Adrenal gland (tissue), 12 donors: ENCODE results near the gene RAET1E. TPM values are rescaled to one million over a fixed set of nuclear protein-coding genes. Genes with fewer than 3 reads are reported as not detected.

Experiments
- DNase-seq, 7 donors: peaks; one replicate each; pipeline ENCODE4 v3.0.0-alpha.2; 2019 to 2020
- H3K27ac ChIP-seq, 5 donors: fragments of 200-600 bp; sonication (generic) in 4 of 5; 1 replicate in 3 of 5; 2 replicates in 2 of 5; pipeline versions ENCODE4 v1.5.1 to v1.8.0; 2016 to 2020; ENCODE audit warnings: mild to moderate bottlenecking in 1 of 5
- H3K27me3 ChIP-seq: fragments of 200-600 bp; 2 replicates; pipeline ENCODE4 v1.8.0; 2021
- H3K36me3 ChIP-seq, 2 donors: fragments of 200-600 bp; replicated peaks in 1 of 2; 1 replicate in 1 of 2; 2 replicates in 1 of 2; pipeline versions ENCODE4 v1.5.1 to v1.8.0; 2018 to 2022
- H3K4me1 ChIP-seq, 2 donors: fragments of 200-600 bp; replicated peaks in 1 of 2; 1 replicate in 1 of 2; 2 replicates in 1 of 2; pipeline versions ENCODE4 v1.5.1 to v1.8.0; 2018 to 2021
- H3K4me3 ChIP-seq, 4 donors: fragments of 200-600 bp; sonication (generic) in 3 of 4; one replicate each; pipeline ENCODE4 v1.5.1; 2016 to 2018
- H3K9me3 ChIP-seq, 3 donors: fragments of 200-600 bp; sonication (generic) in 1 of 3; replicated peaks in 1 of 3; 1 replicate in 2 of 3; 2 replicates in 1 of 3; pipeline versions ENCODE4 v1.5.1 to v1.8.0; 2016 to 2021
- POLR2A ChIP-seq, 2 donors: fragments of 450-650 bp; IDR thresholded peaks; one replicate each; pipeline ENCODE4 v1.6.1; 2017; ENCODE audit warnings: antibody characterized with exemption in 2 of 2, mild to moderate bottlenecking in 2 of 2, moderate library complexity in 1 of 2
- WGBS, 4 donors: extraction: QIAGEN DNeasy Blood & Tissue Kit in 2 of 4; methylation state at CpG; one replicate each; pipeline versions ENCODE4 v1.1.5 to v1.1.7; 2013 to 2017; 5-methylcytosine and 5-hydroxymethylcytosine counted together
- intact Hi-C, 2 donors: fragments of 100-400 bp; cut with DNase I; formaldehyde crosslinking; loops; one replicate each; pipeline versions ENCODE4 v1.14.1 to v1.15.0; 2022 to 2023
- polyA plus RNA-seq, 3 donors: library from polyadenylated mRNA; stranded (reverse); fragments of 200-250 nt in 2 of 3; fragments of 350-450 nt in 1 of 3; fragmentation: Illumina TruSeq in 1 of 3; extraction: RNeasy Lipid Tissue Mini Kit (QIAGEN cat#74804) in 1 of 3; gene quantifications; one replicate each; pipeline ENCODE4 v1.2.3, GENCODE V29; 2013 to 2014
- total RNA-seq, 9 donors: library from RNA; depleted of rRNA in 4 of 9; stranded (reverse); fragments of >200 nt in 4 of 9; fragments of 120-200 nt in 1 of 9; fragmentation: NEBNext Ultra II Directional in 1 of 9; extraction: Animal tissue kit (Norgen Biotek cat#: 25700) in 1 of 9; gene quantifications; one replicate each; pipeline versions ENCODE4 v1.1.0 to v1.2.4, GENCODE V29; 2013 to 2023
- TF ChIP-seq, protein P1 (sequence below), 6 experiments: fragments of 450-650 bp in 4 of 6; fragments of 200-600 bp in 2 of 6; sonication (generic) in 1 of 6; IDR thresholded peaks; 1 replicate in 5 of 6; 2 replicates in 1 of 6; pipeline versions ENCODE4 v1.5.1 to v1.8.0; 2016 to 2021; ENCODE audit warnings: antibody characterized with exemption in 6 of 6, mild to moderate bottlenecking in 2 of 6, moderate library complexity in 1 of 6
- donor health status: healthy with polysubstance abuse.
- donor health status: Bipolar disorder and iron deficiency.
- donor health status: DM: yes; HTN: yes; CAD: no.
- donor health status: DM: no; HTN: no; CAD: no.
- donor health status: DM: no; HTN: no; CAD: no.
- donor health status: DM: yes; HTN: yes; CAD: no.

The RAET1E gene
- total and polyA plus RNA-seq, 12 donors: 0.17 to 9.2 (median 1.1) TPM; not detected in 1

DNA sequence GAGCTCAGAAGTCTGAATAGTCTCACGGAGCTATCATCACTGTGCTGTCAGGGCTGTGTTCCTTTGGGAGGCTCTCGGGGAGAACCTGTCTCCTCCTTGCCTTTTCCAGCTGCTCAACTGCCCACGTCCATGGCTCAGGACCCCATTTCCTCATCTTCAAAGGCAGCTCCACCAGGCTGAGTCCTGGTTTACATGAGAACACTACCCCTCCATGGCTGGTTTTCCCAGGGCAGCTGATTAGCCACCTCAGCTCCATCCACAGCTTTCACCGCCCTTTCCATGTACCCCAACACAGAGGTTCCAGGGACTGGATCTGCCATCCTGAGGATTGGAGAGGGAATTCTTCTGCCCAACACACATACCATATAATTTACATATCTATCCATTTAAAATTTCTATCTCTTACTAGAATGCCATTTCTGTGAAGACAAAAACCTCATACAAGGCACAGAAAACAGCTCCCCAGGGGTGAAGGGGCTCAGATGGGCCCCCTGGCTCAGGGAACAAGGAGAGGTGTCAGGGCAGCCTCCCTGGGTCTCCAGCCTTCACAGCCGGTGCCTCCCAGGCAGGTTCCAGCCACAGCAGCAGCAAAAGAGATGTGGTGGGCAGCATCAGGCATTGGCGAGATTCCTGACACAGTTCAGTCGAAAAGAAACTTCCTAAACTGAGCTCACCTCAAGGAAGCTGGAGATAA is 2.2 kb upstream of the RAET1E start:
- intact Hi-C loops: no loop called here
- H3K36me3 ChIP-seq: no peaks in the 10 kb centered on the region
- no peaks in the 10 kb centered on the region for H3K27me3 ChIP-seq
- H3K4me3 ChIP-seq: no peak overlapping the region
- DNase-seq: peak in 1 of 7 donors; percentile 33
- H3K4me1 ChIP-seq: peaks cover 27 to 32% of the 10 kb centered on the region in 2 donors
- no peaks in the 10 kb centered on the region for H3K9me3 ChIP-seq
- WGBS, 4 donors: 87 to 99% (median 90%) methylated on average over 7 of the region's 7 CpGs
- TF ChIP-seq, protein P1, sequence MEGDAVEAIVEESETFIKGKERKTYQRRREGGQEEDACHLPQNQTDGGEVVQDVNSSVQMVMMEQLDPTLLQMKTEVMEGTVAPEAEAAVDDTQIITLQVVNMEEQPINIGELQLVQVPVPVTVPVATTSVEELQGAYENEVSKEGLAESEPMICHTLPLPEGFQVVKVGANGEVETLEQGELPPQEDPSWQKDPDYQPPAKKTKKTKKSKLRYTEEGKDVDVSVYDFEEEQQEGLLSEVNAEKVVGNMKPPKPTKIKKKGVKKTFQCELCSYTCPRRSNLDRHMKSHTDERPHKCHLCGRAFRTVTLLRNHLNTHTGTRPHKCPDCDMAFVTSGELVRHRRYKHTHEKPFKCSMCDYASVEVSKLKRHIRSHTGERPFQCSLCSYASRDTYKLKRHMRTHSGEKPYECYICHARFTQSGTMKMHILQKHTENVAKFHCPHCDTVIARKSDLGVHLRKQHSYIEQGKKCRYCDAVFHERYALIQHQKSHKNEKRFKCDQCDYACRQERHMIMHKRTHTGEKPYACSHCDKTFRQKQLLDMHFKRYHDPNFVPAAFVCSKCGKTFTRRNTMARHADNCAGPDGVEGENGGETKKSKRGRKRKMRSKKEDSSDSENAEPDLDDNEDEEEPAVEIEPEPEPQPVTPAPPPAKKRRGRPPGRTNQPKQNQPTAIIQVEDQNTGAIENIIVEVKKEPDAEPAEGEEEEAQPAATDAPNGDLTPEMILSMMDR (IDR thresholded peaks at IDR 0.05): no peak
- TF ChIP-seq POLR2A (IDR thresholded peaks at IDR 0.05): no peak
- no peak overlapping the region for H3K27ac ChIP-seq

DNA sequence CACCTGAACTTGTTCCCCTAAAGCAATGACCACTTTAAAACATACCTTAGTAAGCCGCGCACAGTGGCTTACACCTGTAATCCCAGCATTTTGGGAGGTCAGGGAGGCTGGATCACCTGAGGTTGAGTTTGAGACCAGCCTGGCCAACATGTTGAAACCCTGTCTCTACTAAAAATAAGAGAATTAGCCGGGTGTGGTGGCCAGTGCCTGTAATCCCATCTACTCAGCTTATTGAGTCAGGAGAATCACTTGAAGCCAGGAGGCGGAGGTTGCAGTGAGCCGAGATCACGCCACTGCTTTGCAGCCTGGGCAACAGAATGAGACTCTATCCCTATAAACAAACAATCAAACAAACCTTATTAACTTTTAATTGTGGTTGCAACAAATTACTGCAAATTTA is 1.6 kb upstream of the RAET1E start:
- no peak overlapping the region for H3K27ac ChIP-seq
- no peaks in the 10 kb centered on the region for H3K36me3 ChIP-seq
- WGBS, 4 donors: 84 to 97% (median 93%) methylated on average over 6 of the region's 6 CpGs
- TF ChIP-seq, protein P1 (IDR thresholded peaks at IDR 0.05): no peak
- no peak for TF ChIP-seq POLR2A (IDR thresholded peaks at IDR 0.05)
- no peaks in the 10 kb centered on the region for H3K27me3 ChIP-seq
- no peaks in the 10 kb centered on the region for H3K9me3 ChIP-seq
- no peak overlapping the region for H3K4me3 ChIP-seq
- H3K4me1 ChIP-seq: peaks cover 31 to 36% of the 10 kb centered on the region in 2 donors
- intact Hi-C loops: no loop called here
- peak in 1 of 7 donors; percentile 28 for DNase-seq

DNA sequence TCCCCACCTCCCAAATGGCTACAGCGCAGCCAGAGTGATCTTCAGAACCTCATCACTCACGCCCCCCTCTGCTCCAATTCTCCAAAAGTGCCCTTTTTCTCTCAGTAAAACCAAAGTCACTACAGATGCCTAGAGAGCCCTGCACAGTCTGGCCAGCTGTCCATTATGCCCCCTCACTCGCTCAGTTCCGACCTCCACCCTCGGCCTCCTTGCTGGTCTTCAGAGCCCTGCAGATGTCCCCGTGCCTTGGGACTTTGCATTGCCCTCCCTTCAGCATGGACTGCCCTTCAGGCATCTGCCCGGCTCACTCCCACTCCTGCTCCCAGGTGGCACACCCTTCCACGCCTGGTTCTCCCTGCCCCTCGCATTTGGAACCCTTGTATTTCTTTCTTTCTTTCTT is 1.1 kb upstream of the RAET1E start:
- Histone ChIP-seq H3K4me1 (peaks cover 31 to 36% of the 10 kb centered on the region in 2 donors), H3K9me3 (no peaks in the 10 kb centered on the region), H3K36me3 (no peaks in the 10 kb centered on the region), H3K4me3 (no peak overlapping the region), H3K27ac (no peak overlapping the region), H3K27me3 (no peaks in the 10 kb centered on the region)
- intact Hi-C loops: no loop called here
- peak in 1 of 7 donors; percentile 46 for DNase-seq
- TF ChIP-seq POLR2A (IDR thresholded peaks at IDR 0.05): no peak
- TF ChIP-seq, protein P1 (IDR thresholded peaks at IDR 0.05): no peak
- WGBS, 4 donors: 94 to 97% (median 97%) methylated on average over 9 of the region's 9 CpGs

DNA sequence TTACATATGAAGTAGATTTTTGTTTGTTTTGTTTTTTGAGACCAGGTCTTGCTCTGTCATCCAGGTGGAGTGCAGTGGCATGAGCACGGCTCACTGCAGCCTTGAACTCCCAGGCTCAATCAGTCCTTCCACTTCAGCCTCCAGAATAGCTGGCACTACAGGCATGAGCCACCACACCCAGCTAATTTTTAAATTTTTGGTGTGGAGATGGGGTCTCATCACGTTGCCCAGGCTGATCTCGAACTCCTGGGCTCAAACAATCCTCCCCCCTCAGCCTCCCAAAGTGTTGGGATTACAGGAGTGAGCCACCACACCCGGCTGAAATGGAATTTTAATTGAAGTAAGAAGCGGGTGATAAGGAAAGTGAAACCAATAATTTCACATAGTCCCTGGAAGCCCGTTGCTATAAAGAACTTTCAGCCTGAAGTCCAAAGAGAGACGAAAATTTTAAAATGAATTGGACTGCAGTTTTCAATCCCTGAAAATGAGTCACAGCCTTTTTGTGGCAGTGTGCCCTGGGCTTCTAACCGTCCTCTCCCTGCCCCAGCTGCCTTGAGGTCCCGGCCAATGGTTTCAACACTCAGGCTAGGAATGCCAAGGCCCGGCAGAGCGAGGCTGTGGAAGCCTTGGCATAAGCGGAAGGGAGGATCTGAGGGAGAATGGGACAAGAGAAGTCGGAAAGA is 757 bp downstream of the RAET1E start:
- H3K9me3 ChIP-seq: no peaks in the 10 kb centered on the region
- WGBS, 4 donors: 18 to 29% (median 26%) methylated on average over 13 of the region's 13 CpGs
- intact Hi-C loops: no loop called here
- H3K36me3 ChIP-seq: no peaks in the 10 kb centered on the region
- H3K27me3 ChIP-seq: no peaks in the 10 kb centered on the region
- TF ChIP-seq, protein P1 (IDR thresholded peaks at IDR 0.05): no peak
- peak in 1 of 2 donors; percentile 34 for TF ChIP-seq POLR2A (IDR thresholded peaks at IDR 0.05)
- H3K4me1 ChIP-seq: peaks cover 31 to 36% of the 10 kb centered on the region in 2 donors
- peak overlapping the region in 1 of 4 donors; percentile 35 for H3K4me3 ChIP-seq
- peak; percentile 90 to 97 (median 97) for DNase-seq
- H3K27ac ChIP-seq: peak overlapping the region; percentile 19 to 89 (median 87)
